Measurements from ENCODE around the gene TUBA1B.

TUBA1B gene

DNA sequence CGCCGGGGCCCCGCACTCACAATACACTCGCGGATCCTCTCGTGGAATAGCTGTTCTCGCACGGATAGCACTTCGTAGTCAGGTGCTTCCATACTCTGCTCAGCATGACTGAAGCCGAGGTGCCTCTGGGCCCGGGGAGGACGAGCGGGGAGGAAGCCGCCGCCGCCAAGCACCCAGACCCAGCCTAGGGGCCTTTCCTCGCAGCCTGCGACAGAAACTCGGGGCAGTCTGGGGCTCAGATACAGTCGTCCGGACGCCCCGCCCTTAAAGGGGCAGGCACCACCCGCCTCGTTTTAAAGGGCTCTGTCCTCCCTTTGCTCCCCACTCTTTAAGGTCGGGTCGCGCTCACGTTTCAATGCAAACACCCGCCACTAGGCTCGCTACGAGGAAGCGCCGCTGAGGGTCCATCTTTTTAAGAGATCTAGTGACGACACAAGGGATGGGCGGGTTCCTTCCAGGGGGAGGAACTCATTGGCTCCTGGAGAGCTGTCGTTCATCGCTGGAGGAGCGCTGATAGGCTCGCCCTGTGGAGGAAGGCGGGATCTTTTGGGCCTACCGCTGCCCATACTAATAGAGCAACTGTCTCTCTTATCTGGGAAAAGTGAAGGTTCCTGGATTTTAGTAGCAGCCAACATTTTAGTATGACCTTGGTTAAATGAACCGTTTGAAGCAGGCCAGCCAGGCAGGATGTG lies 20.6 kb downstream of the TUBA1B start, which contains the start of gene LMBR1L:
TSS of gene LMBR1L (minus strand) at position 384 of the 692 bp plus-strand sequence. CDS start at position 92, 292 bp downstream.
- H3K4me2 ChIP-seq (ENCODE audit: low read length) = peak within 1 kb of the TSS; percentile 94

GRCh38 chr12:49109641-49110463 lies 21.3 kb downstream of the TUBA1B start:
- H3K4me2 ChIP-seq (ENCODE audit: low read length) = peak overlapping the region; percentile 94
- no peaks in the 10 kb centered on the region for H3K27me3 ChIP-seq (ENCODE audit: control insufficient read depth, low read length)

More for the DNA sequence above, 20.6 kb downstream of the TUBA1B start, which contains the start of gene LMBR1L:
- Histone ChIP-seq H3K4me3 (ENCODE audit: low read length) (peak within 1 kb of the TSS; percentile 94), H3K36me3 (ENCODE audit: control insufficient read depth, low read length) (no peaks in the 10 kb centered on the region), H3K27ac (ENCODE audit: low read depth, low read length) (peak within 1 kb of the TSS; percentile 25; the same call in 1 of the 2 replicates), H3K9me2 (replicated peaks; ENCODE audit: control insufficient read depth, low read length) (no peaks in the 10 kb centered on the region), H3F3A (ENCODE audit: control insufficient read depth, insufficient read depth) (no peaks in the 10 kb centered on the region), H4K20me1 (ENCODE audit: control insufficient read depth, insufficient read depth, low read depth, low read length) (no peaks in the 10 kb centered on the region), H3K79me2 (ENCODE audit: control insufficient read depth, low read length) (peaks cover 10% of the 10 kb centered on the region; the same call in 1 of the 2 replicates), H3K9me3 (ENCODE audit: control insufficient read depth, insufficient read depth, low read length) (no peaks in the 10 kb centered on the region), H3K4me1 (ENCODE audit: control insufficient read depth, low read length) (peaks cover 31% of the 10 kb centered on the region), H3K27me3 (ENCODE audit: control insufficient read depth, low read length) (no peaks in the 10 kb centered on the region)
- no peak for TF ChIP-seq EZH2phosphoT487 (IDR thresholded peaks at IDR 0.05; ENCODE audit: borderline replicate concordance, low read length)
- TF ChIP-seq CTCF (IDR thresholded peaks at IDR 0.05; ENCODE audit: low read depth, low read length, poor library complexity, severe bottlenecking) = peak; percentile 48

DNA sequence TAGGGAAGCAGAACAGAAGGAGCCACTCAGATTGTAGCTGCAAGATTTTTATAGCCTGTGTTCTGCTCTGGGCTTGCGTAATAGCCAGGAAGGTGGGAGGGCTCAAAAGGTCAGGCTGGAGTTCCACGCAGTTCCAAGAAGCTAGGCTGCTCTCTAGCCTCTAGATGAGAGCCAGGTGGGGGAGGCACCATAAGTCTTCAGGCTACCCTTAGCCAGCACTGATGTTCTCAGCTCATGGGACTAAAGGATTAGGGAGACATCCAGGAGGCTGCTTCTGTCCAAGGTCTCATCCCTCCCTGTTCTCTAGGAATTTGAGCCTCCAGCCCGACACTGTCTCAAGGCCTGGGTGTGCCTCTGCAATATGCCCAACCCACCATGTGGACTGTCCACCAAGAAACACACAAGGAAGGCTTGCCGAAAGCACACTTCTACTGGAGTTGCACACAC lies 22.2 kb downstream of the TUBA1B start:
- H4K20me1 ChIP-seq (ENCODE audit: control insufficient read depth, insufficient read depth, low read depth, low read length) = no peaks in the 10 kb centered on the region

More at GRCh38 chr12:49109641-49110463, 21.3 kb downstream of the TUBA1B start:
- no peaks in the 10 kb centered on the region for H3K9me3 ChIP-seq (ENCODE audit: control insufficient read depth, insufficient read depth, low read length)
- no peaks in the 10 kb centered on the region for H3K9me2 ChIP-seq (replicated peaks; ENCODE audit: control insufficient read depth, low read length)
- H3K79me2 ChIP-seq (ENCODE audit: control insufficient read depth, low read length) = peaks cover 10% of the 10 kb centered on the region; the same call in 1 of the 2 replicates
- no peaks in the 10 kb centered on the region for H3K36me3 ChIP-seq (ENCODE audit: control insufficient read depth, low read length)
- peak overlapping the region; percentile 94 for H3K4me3 ChIP-seq (ENCODE audit: low read length)
- no peaks in the 10 kb centered on the region for H4K20me1 ChIP-seq (ENCODE audit: control insufficient read depth, insufficient read depth, low read depth, low read length)
- no peaks in the 10 kb centered on the region for H3F3A ChIP-seq (ENCODE audit: control insufficient read depth, insufficient read depth)
- H3K4me1 ChIP-seq (ENCODE audit: control insufficient read depth, low read length) = peaks cover 37% of the 10 kb centered on the region
- peak overlapping the region; percentile 25; the same call in 1 of the 2 replicates for H3K27ac ChIP-seq (ENCODE audit: low read depth, low read length)
- TF ChIP-seq CTCF (IDR thresholded peaks at IDR 0.05; ENCODE audit: low read depth, low read length, poor library complexity, severe bottlenecking) (no peak), EZH2phosphoT487 (IDR thresholded peaks at IDR 0.05; ENCODE audit: borderline replicate concordance, low read length) (no peak)

More for the DNA sequence above, 22.2 kb downstream of the TUBA1B start:
- Histone ChIP-seq H3K4me2 (ENCODE audit: low read length) (peak overlapping the region; percentile 94), H3K79me2 (ENCODE audit: control insufficient read depth, low read length) (peaks cover 10% of the 10 kb centered on the region; the same call in 1 of the 2 replicates), H3F3A (ENCODE audit: control insufficient read depth, insufficient read depth) (no peaks in the 10 kb centered on the region), H3K27ac (ENCODE audit: low read depth, low read length) (no peak overlapping the region), H3K4me3 (ENCODE audit: low read length) (peak overlapping the region; percentile 94), H3K9me2 (replicated peaks; ENCODE audit: control insufficient read depth, low read length) (no peaks in the 10 kb centered on the region), H3K36me3 (ENCODE audit: control insufficient read depth, low read length) (0 out of 2 replicates have a peak, but pooled peaks cover 1% of the 10 kb centered on the region), H3K27me3 (ENCODE audit: control insufficient read depth, low read length) (no peaks in the 10 kb centered on the region), H3K9me3 (ENCODE audit: control insufficient read depth, insufficient read depth, low read length) (no peaks in the 10 kb centered on the region), H3K4me1 (ENCODE audit: control insufficient read depth, low read length) (peaks cover 38% of the 10 kb centered on the region)
- TF ChIP-seq EZH2phosphoT487 (IDR thresholded peaks at IDR 0.05; ENCODE audit: borderline replicate concordance, low read length) = no peak
- no peak for TF ChIP-seq CTCF (IDR thresholded peaks at IDR 0.05; ENCODE audit: low read depth, low read length, poor library complexity, severe bottlenecking)

Measured in DOHH2 (cell line).